Esophagus (tissue), 2 donors: Measurements from ENCODE around the gene ST6GAL1. TPM values are rescaled to one million over a fixed set of nuclear protein-coding genes. Genes with fewer than 3 reads are reported as not detected.
"Not testable (repeated sequence)": the region's sequence is repeated elsewhere in the genome, so short reads cannot be mapped to it uniquely, and the experiment has no call there.

Experiments
- H3K27ac ChIP-seq, 2 donors: one replicate each; pipeline ENCODE4 v1.5.1; 2013; ENCODE audit warnings: low read depth in 2 of 2, mild to moderate bottlenecking in 2 of 2, inconsistent platforms in 1 of 2, low read length in 1 of 2, moderate library complexity in 1 of 2
- H3K27me3 ChIP-seq, 2 donors: one replicate each; pipeline ENCODE4 v1.6.1; 2013; ENCODE audit warnings: low read length in 2 of 2, control low read depth in 1 of 2, mild to moderate bottlenecking in 1 of 2; ENCODE audit not compliant: insufficient read depth in 2 of 2, control insufficient read depth in 1 of 2
- H3K36me3 ChIP-seq, 2 donors: one replicate each; pipeline ENCODE4 v1.6.1; 2013; ENCODE audit warnings: low read length in 1 of 2; ENCODE audit not compliant: control insufficient read depth in 2 of 2, insufficient read depth in 2 of 2
- H3K4me1 ChIP-seq, 2 donors: one replicate each; pipeline ENCODE4 v1.6.1; 2013; ENCODE audit warnings: low read length in 1 of 2; ENCODE audit not compliant: control insufficient read depth in 2 of 2, insufficient read depth in 2 of 2
- H3K4me3 ChIP-seq, 2 donors: one replicate each; pipeline ENCODE4 v1.5.1; 2013; ENCODE audit warnings: low read length in 2 of 2, mild to moderate bottlenecking in 2 of 2, low read depth in 1 of 2, moderate library complexity in 1 of 2
- H3K9me3 ChIP-seq, 2 donors: one replicate each; pipeline ENCODE4 v1.6.1; 2013; ENCODE audit warnings: mild to moderate bottlenecking in 2 of 2, low read depth in 1 of 2, low read length in 1 of 2, moderate library complexity in 1 of 2; ENCODE audit not compliant: control insufficient read depth in 2 of 2, insufficient read depth in 1 of 2
- WGBS, 2 donors: extraction: QIAGEN DNeasy Blood & Tissue Kit; methylation state at CpG; one replicate each; pipeline ENCODE4 v1.1.7; 2013; 5-methylcytosine and 5-hydroxymethylcytosine counted together
- polyA plus RNA-seq, 2 donors: library from polyadenylated mRNA; stranded (reverse); fragments of 200-250 nt; gene quantifications; one replicate each; pipeline ENCODE4 v1.2.3, GENCODE V29; 2013
- donor health status: healthy with polysubstance abuse.
- donor health status: Bipolar disorder and iron deficiency.

The ST6GAL1 gene
- polyA plus RNA-seq, 2 donors: 2.0 to 3.0 TPM

DNA sequence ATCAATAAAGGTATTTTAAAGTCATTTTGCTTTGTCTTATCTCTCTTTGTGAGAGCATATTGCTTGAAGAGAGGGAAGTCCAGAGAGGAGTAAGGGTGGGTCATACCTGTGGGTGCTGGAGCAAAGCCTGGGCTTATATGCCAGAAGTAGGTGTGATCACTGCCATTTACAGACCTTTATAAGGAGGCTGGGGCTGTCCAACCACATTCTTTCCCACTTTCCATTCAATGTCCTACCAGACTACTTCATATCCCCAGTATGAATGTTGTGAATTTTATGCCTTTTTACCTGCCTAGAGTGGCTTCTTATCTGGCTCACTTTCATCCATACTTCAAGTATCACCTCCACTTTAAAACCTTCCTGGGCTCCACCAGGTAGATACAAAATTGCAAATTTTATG is 39.4 kb upstream of the ST6GAL1 start:
- H3K4me3 ChIP-seq: no peak overlapping the region
- H3K4me1 ChIP-seq: no peaks in the 10 kb centered on the region
- no peak overlapping the region for H3K27ac ChIP-seq
- no peaks in the 10 kb centered on the region for H3K9me3 ChIP-seq
- no peaks in the 10 kb centered on the region for H3K27me3 ChIP-seq
- no peaks in the 10 kb centered on the region for H3K36me3 ChIP-seq

DNA sequence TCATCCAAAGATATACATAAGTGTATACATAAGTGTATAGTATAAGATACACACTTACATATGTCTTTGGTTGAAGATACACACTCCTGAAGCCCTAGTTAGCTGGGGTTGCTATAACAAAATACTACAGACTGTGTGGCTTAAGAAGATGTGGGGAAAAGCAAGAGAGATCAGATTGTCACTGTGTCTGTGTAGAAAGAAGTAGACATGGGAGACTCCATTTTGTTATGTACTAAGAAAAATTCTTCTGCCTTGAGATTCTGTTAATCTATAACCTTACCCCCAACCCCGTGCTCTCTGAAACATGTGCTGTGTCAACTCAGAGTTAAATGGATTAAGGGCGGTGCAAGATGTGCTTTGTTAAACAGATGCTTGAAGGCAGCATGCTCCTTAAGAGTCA is 37.3 kb upstream of the ST6GAL1 start:
- not testable (repeated sequence) for H3K36me3 ChIP-seq, H3K27ac ChIP-seq, H3K27me3 ChIP-seq, H3K4me1 ChIP-seq, H3K4me3 ChIP-seq, H3K9me3 ChIP-seq
- WGBS, 2 donors: no CpG with 5 or more reads among the region's 2 CpGs

DNA sequence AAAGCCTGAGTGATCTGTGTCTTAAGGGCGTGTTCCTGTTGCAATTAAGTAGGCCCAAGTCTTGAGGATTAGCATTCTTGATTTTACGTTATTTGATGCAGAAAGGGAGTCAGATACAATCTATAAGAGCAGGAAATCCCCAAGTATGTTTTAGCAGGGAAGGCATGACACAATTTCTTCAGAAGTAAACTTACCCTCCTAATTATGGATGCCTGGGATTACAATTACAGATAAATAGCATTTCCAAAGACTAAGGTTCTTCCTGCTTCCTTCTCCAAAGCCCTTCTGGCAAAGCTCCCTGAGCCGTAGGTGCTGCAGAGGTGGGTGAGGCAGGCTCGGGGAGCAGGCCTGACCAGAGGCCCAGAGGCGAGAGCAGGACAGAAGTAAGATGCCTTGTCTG is 34.9 kb upstream of the ST6GAL1 start:
- Histone ChIP-seq H3K4me3 (no peak overlapping the region), H3K9me3 (no peaks in the 10 kb centered on the region), H3K4me1 (peaks cover 0 to 3% of the 10 kb centered on the region in 2 donors), H3K27me3 (no peaks in the 10 kb centered on the region), H3K36me3 (no peaks in the 10 kb centered on the region), H3K27ac (peak overlapping the region in 1 of 2 donors; percentile 13)
- WGBS, 2 donors: 58 to 73% methylated on average over 5 of the region's 5 CpGs

DNA sequence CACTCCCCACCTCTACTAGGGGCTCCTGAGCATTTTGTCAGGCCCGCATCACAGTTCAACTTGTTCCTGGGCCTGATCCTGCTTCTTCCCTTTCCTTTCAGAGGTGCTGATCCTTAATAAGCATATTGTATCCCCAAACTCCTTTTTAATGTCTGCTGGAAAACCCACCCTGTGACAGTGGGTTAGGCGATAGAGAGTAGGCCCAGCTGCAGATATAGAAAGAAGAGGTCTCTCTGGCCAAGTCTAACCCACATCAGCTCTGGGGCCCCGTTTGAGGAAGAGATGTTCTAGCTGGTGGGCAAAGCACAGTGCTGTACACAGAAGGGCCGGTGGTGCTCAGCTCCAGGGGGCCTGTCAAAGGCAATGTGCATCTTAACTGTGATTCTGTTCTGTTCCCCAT is 34.3 kb upstream of the ST6GAL1 start:
- Histone ChIP-seq H3K36me3 (no peaks in the 10 kb centered on the region), H3K9me3 (no peaks in the 10 kb centered on the region), H3K27me3 (no peaks in the 10 kb centered on the region), H3K27ac (no peak overlapping the region), H3K4me3 (no peak overlapping the region), H3K4me1 (peaks cover 0 to 3% of the 10 kb centered on the region in 2 donors)
- 87 to 89% methylated on average over 4 of the region's 4 CpGs for WGBS, 2 donors

DNA sequence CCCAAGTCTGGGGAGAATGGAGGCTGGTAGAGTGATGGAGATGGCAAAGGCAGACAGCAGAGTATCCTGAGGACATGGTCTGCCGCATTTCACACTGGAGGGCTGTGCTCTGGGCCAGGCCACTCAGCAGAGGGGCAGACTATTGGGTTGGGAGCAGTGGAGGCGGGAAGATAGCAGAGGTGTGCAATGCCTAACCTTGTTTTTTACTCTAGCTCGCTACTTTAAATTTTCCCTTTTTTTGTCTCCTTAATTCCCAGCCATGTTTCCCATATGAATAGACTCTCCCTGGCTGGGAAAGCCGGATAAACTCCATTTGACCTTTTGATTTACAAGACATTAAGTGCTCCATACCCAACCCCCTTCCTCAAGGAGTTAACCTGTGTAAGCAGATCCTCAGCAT is 33.5 kb upstream of the ST6GAL1 start:
- no peaks in the 10 kb centered on the region for H3K27me3 ChIP-seq
- 65 to 76% methylated on average over 4 of the region's 4 CpGs for WGBS, 2 donors
- no peaks in the 10 kb centered on the region for H3K36me3 ChIP-seq

DNA sequence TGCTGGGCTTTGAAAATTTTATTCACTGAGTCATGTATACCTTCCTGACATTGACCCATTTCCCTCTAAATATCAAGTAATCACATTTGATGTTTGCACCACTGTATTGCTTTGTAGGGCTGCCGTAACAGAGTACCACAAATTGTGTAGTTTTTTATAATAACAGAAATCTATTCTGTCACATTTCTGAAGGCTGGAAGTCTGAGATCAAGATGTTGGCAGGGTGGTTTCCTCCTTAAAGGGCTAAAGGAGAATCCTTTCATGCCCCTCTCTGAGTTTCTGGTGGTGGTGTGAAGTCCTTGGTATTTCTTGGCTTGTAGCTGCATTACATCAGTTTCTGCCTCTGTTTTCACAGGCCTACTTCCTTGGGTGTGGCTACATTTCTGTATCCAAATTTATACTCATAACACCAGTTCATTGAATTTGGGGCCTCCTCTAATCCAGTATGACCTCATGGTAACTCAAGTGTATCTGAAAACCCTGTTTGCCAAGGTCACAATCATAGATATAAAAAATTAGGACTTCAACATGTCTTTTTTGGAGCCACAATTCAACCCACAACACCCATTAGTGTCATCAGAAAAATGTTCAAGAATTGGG is 29.1 kb upstream of the ST6GAL1 start:
- Histone ChIP-seq H3K36me3 (no peaks in the 10 kb centered on the region), H3K27ac (no peak overlapping the region), H3K9me3 (no peaks in the 10 kb centered on the region), H3K27me3 (no peaks in the 10 kb centered on the region), H3K4me1 (peaks cover 0 to 3% of the 10 kb centered on the region in 2 donors), H3K4me3 (no peak overlapping the region)
- WGBS, 2 donors: 72 to 90% methylated on average over 1 of the region's 1 CpG

More for the DNA sequence above, 33.5 kb upstream of the ST6GAL1 start:
- no peak overlapping the region for H3K4me3 ChIP-seq
- H3K4me1 ChIP-seq: peaks cover 0 to 3% of the 10 kb centered on the region in 2 donors
- no peak overlapping the region for H3K27ac ChIP-seq
- H3K9me3 ChIP-seq: no peaks in the 10 kb centered on the region

DNA sequence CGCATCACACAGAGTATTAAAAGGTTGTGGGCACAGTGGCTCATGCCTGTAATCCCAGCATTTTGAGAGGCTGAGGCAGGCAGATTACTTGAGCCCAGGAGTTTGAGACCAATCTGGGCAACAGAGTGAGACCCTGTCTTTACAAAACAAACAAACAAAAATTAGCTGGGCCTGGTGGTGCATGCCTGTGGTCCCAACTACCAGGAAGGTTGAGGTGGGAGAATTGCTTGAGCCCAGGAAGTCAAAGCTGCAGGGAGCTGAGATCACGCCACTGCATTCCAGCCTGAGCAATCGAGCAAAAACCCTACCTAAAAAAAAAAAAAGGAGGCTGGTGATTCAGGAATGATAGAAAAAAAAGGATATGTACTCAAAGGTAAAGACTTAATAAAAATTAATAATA is 28.2 kb upstream of the ST6GAL1 start:
- 72 to 84% methylated on average over 3 of the region's 3 CpGs for WGBS, 2 donors
- Histone ChIP-seq H3K4me3 (no peak overlapping the region), H3K4me1 (peaks cover 0 to 3% of the 10 kb centered on the region in 2 donors), H3K9me3 (no peaks in the 10 kb centered on the region), H3K27ac (no peak overlapping the region), H3K36me3 (no peaks in the 10 kb centered on the region), H3K27me3 (no peaks in the 10 kb centered on the region)

DNA sequence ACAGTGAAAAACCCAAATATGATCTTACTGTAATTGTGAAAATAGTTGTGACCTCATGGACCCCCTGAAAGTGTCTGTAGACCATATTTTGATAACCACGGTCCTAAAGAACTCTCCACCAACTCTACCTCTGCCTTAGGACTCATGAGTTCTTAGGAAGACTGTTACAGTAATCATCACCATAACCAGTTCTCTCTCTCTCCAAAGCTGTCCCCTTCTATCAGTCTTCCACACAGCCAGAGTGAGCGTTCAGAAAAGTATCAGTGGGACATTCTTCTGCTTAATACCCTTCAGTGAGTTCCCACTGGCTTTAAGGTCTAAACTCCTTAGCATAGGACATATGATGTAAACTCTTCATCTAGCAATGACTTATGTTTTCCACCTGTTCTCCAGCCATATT is 27.6 kb upstream of the ST6GAL1 start:
- H3K9me3 ChIP-seq: no peaks in the 10 kb centered on the region
- H3K27me3 ChIP-seq: no peaks in the 10 kb centered on the region
- H3K4me1 ChIP-seq: peaks cover 0 to 1% of the 10 kb centered on the region in 2 donors
- WGBS, 2 donors: 83 to 90% methylated on average over 2 of the region's 2 CpGs
- H3K4me3 ChIP-seq: no peak overlapping the region
- no peak overlapping the region for H3K27ac ChIP-seq
- H3K36me3 ChIP-seq: no peaks in the 10 kb centered on the region

DNA sequence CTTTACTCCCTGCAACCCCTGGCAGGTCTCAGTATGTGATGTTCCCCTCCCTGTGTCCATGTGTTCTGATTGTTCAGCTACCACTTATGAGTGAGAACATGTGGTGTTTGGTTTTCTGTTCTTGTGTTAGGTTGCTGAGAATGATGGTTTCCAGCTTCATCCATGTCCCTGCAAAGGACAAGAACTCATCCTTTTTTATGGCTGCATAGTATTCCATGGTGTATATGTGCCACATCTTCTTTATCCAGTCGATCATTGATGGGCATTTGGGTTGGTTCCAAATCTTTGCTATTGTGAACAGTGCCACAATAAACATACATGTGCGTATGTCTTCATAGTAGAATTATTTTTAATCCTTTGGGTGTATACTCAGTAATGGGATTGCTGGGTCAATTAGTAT is 26.6 kb upstream of the ST6GAL1 start:
- H3K27ac ChIP-seq, H3K27me3 ChIP-seq, H3K4me3 ChIP-seq, H3K4me1 ChIP-seq, H3K9me3 ChIP-seq, H3K36me3 ChIP-seq: not testable (repeated sequence)
- WGBS, 2 donors: 54 to 74% methylated on average over 2 of the region's 2 CpGs

DNA sequence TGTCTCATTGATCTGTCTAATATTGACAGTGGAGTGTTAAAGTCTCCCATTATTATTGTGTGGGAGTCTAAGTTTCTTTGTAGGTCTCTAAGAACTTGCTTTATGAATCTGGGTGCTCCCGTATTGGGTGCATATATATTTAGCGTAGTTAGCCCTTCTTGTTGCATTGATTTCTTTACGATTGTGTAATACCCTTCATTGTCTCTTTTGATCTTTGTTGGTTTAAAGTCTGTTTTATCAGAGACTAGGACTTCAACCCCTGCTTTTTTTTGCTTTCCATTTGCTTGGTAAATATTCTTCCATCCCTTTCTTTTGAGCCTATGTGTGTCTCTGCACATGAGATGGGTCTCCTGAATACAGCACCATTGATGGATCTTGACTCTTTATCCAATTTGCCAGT is 23.3 kb upstream of the ST6GAL1 start:
- 73 to 97% methylated on average over 3 of the region's 3 CpGs for WGBS, 2 donors
- not testable (repeated sequence) for H3K36me3 ChIP-seq, H3K27me3 ChIP-seq, H3K4me1 ChIP-seq, H3K4me3 ChIP-seq, H3K27ac ChIP-seq, H3K9me3 ChIP-seq
